ENCODE results near the gene MTARC2.

The MTARC2 gene

DNA sequence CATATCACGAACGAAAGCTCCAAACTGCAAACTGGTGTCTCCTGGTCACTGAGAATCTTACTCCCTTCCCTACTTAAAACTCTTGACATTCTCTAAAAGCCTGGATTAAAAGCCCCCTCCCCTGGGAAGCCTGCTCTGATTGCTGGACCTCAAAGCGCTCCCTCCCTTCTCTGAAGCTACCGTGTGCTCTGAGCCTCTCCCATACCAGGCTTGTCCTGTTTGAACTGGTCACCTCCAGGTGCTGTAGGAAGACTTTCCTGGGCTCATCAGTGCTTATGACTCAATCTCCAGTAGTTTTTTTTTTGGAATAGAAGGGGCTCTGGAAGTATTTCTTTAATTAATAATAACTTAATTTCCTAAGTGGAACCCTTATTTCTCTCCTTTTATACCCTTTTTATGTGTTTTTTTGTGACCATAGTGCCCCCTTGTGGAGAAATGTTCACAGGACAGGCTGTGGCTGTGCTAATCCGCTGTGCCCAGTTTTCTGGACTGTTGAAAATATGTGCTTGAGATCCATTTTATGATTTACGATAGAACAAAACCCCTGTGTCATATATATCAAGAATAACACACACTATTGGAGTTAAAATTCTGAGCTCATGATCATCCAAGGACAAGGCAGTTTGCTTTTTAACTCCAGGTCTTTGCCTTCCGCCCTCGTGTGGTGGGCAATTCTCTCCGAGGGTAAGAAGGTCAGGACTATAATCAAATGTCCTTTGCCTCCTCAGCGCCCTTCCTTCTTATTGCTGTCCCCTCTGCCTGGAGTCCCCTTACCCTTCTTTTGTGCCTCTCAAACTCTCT is 55.5 kb downstream of the MTARC2 start:
- no peak for DNase-seq (ENCODE audit: low read depth)

DNA sequence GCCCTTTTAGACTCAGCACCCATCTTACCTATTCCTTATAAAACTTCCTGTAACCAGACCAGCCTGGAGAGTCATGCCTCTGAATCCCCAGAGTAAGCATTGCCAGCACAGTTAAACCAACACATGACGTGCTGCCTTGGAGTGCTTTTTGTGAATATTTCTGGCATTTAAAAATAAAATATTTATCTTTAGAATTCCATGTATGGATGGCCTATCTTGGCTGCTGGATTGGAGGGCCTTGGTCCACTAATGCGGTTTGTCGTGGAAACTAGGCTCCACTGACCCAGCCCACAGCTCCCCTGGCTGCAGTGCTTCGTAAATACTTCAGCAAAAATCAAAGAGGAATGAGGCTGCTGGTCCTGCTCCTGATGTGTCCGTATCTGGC is 56.1 kb downstream of the MTARC2 start:
- no peak for DNase-seq (ENCODE audit: low read depth)

DNA sequence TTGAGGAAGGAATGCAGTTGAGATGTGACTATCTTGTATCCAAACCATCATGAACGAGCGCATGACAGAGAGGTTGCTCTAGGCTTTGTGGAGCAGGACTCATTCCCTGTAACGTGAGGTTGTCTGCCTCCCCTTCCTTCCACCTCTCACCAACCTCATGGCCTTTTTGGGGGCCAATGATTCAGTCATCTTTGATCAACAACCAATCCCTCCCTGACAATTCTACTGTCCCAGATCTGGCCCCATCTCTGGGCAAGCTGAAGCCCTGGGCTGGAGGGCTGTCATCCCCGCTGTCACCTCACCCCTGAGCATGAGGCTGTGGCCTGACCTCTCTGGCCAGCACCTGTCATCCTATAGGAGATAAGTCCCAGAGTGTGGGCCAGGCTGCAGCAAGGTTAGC is 58.3 kb downstream of the MTARC2 start:
- no peak for DNase-seq (ENCODE audit: low read depth)

DNA sequence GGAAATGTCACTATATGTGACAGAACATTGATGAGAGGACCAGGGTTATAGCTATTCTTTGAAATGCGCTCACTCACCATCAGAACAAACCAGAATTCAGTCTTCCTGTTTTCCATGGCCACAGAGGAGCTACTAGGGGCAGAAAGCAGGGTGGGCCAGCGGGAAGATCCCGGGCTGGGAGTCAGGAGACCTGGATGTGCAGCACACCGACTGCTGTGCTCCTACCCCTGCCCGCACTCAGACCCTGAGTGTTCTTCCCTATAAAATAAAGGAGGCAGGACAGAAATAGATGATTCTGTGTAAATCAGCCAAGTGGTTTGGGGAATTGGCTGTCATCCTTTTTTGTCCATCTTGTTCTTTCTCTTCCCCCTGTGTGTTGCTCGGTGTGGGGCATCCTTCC is 59.6 kb downstream of the MTARC2 start:
- DNase-seq (ENCODE audit: low read depth) = no peak

DNA sequence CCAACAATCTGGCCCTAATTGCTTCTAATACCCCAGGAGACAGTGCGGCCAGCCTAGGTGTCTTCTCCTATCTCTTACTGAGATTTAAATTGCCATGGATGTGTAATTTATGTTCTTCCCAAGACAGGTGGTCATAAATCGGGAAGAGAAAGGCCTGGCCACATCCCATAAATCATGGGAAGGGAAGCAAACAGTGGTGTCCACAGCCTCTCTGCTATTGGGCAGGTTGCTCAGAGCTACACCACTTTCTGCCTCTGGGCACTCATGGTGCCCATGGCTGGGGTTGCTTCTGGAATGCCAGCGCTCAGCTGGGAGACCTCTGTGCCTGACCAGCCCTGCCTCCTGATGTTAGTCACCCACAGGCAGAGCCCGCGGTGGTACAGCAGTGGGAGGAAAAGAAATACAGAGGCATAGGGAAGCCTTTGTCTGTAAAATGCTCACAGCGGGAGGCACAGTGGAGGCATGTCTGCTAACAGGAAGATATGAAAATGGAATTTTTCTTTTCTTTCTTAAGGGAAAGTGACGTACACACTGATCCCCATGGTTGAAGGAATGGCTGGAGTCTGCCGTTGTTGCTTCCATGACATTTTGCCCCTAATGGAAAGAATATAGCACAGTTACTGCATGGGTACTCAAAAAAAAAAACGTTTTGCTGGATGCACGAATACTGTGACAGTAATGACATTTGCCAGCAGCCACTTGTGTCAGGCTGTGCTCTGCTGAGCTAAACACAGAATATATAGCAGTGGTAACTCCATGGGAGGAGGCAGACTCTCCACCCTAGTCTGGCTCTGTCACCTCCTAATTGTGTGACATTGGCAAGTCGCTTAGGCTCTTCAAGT is 60.4 kb downstream of the MTARC2 start:
- DNase-seq (ENCODE audit: low read depth) = no peak

DNA sequence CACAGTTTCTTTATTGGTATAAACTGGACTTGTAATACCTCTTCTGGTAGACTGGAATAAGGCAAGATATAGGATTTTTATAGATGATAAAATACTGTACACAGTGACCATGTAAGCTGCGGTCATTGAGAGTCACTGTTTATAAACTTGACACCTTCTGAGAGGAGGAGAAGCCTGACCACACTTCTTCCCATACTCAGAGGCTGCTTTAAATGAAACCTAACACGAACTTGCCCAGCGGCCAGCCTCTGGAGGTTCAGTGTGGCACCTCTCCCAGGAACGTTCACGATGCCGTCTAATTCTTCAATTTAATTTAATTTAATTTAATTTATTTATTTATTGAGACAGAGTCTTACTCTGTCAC is 61.0 kb downstream of the MTARC2 start:
- no peak for DNase-seq (ENCODE audit: low read depth)

DNA sequence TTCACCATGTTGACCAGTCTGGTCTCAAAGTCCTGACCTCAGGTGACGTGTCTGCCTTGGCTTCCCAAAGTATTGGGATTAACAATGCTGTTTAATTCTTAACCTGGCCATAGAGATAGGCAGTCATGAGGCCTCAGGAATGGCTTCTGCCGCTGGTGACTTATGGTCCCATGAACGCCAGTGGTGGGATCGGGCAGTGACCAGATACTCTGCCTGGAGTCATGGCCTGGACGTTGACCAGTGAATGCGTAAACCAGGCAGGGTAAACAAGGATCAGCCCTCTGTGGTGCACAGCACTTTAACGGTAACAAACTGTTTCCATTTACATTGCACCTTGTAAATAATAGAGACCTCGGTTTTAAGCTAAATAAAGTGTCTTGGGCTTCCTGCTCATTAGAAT is 61.6 kb downstream of the MTARC2 start:
- no peak for DNase-seq (ENCODE audit: low read depth)

DNA sequence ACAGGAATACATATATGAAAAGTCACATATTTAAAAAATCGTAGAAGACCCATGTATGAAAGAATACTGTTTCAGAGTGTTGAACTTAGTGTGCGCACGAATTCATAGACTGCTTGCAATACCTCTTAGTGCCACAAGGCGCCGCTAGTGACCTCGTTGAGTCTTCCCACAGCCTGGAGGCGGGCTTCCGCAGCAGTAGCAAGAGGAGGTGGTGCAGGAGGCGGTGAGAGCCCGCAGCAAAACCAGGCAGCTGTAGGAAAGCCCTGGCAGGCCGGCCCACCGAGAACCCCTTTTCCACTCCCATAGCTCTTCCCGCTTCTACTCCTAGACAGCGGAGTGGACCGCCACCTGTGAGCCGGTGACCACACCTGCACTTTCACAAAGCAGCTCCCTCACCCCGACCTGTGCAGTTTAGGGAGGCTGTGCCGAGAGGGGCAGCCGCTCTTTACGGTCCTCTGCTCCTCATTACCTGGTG is 62.1 kb downstream of the MTARC2 start:
- no peak for DNase-seq (ENCODE audit: low read depth)

DNA sequence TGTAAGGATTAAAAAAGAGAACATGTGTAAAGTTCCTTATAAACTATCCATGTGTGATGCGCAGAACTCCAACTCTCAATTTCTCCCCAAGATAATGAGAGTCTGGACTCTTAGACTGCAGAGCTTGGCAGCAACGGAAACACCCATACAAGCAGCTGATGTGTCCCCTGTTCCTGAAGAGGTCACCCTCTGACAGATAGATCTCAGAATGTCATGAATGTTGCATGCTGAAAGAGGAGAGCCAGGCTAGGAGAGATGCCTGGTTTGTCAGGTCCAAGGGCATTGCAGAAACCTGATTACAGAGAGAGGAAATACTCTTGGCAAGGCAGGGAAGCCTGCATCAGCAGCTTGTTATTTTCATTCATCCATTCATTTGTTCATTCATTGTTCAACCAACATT is 62.8 kb downstream of the MTARC2 start:
- no peak for DNase-seq (ENCODE audit: low read depth)

DNA sequence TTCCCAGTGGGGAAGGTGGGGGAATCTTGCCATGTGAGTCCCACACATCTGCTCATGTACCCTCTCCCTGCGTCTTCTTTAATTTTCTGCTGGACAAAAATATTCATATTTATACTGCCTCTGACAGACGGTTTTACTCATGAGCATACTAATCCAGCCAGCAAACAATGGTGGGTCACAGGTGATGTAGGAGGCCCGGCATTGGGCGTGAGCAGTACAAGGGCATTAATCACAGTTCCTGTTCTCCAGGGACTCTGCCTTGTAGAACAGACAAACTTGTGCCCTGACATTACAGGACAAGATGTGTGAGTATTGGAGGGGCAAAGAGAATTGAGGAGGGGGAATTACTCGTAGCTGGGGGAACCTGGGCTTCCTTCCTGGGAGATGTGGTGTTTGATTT is 63.6 kb downstream of the MTARC2 start:
- DNase-seq (ENCODE audit: low read depth) = no peak

DNA sequence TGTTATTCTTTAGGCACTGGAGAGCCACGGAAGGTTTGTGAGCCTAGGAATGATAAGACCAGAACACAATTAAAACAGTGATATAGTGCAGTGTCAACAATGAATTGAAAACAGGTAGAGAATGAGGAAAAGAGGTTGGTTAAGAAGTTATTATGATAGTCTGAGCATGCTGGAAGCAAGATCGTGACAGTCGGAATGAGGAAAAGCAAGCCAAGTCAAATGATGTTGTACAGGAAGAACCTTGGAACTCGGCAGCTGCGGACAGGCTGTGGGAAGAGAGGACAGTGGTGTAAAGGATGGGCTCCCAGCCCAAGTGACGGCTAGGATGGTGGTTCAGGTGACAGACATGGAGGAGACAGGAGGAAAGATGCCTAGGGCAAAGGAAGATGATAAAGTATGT is 64.2 kb downstream of the MTARC2 start:
- DNase-seq (ENCODE audit: low read depth) = no peak

DNA sequence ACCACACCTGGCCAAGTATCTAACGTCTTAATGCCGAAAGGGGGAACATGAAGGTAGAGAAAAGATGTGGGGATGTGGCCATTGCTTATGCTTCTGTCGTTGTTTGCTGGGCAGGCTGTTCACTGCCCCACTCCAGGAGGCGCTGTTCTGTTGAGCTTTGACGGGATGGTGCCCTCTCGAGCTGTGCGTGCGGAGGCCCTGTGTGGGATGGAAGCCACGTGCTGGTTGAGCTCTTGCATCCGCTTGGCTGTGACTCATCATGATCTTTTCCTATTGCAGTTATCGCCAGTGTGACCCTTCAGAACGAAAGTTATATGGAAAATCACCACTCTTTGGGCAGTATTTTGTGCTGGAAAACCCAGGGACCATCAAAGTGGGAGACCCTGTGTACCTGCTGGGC is 64.9 kb downstream of the MTARC2 start:
- no peak for DNase-seq (ENCODE audit: low read depth)

DNA sequence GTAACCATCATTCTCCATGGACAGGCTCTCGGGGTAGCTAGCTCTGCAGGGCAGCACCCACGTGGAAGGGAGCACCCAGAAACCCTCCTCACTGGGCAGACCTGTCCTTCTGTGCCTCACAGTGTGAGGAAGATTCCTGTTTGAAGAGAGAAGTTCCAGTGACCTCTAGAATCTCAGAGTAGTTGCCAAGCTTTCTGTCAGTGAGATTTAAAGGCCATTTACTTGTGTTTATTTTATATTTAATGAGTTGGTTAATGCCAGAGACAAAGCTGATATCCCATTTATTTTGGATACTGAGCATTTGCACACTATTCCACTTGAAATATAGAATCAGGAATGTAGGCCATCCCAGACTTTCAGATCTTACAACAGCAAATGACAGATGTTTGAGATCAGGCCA is 67.3 kb downstream of the MTARC2 start:
- DNase-seq (ENCODE audit: low read depth) = no peak

DNA sequence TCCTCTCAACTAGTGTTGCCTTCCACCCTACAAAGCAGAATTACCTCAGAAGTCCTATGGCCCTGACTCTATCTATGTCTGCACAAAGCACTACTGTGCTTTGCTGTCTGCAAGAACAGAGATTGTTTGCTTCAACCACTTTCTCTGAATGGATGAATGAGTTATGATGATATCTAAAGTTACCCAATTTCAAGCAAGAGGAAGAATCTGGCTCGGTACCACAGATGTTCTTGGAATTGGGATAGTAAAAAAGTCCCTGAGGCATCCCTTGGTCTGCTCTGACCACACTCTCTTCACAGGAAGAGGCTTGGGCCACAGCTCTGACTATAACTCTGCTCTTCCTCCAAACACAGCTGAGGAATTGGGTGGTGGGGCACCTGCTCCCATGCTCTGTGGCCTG is 69.8 kb downstream of the MTARC2 start:
- DNase-seq (ENCODE audit: low read depth) = peak; percentile 68

DNA sequence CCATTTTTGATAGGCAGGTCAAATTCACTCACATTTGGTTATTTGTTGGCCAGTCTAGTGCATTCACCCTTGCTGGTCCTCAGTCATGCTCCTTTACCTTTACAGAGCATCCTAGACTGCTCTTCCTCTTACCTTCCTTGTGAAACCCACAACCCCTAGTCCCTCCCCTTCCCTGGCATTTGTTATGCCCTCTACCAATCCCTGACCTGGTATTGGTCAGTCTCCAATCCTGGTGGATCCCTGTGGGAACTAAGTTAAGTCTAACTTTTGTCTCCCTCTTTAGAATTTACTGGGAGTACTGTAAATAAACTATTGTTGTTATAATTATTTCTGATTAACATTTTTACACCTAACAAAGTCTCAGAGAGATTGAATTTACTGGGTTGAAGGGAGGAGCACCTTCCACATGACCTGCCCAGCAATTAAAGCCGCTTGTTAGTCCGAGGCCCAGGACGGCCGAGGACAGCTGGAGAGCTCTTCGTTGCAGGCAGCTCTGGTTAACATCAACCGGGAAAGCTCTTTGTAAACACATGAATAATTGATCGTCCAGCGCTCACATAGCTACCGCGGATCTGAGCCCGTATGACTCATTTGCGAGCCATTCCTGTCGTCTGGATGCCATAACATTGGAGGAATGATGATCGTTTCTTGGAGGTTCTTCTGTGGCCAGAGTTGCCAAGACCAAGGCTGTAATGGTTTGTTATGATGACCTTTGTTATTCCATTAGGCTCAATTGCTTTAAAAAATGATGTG is 70.5 kb downstream of the MTARC2 start:
- peak; percentile 96 for DNase-seq (ENCODE audit: low read depth)

DNA sequence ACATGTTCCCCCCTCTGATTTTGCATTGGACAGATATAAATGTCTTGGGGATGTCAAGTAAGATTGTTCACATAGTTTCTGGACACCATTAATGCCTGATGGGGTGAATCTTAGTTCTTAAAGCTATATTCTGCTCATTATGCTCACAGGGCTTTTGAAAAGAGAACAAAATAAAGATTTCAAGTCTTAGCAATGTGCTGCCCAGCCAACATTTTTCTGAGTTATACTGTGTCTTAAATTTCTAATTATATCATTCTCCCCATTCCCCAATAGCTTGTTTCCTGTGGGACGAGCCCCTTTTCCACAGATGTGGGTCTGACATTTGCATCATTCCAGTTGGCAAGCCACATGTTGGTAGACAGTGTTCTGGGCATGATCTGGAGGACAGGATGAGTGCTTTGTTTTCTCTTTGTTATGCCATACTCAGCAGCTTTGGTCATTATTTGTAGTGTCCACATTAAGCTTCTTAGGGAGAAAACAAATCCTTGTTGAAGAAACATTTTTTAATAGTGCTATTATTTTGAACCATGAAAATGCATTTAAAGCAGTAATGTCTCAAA is 71.4 kb downstream of the MTARC2 start:
- DNase-seq (ENCODE audit: low read depth) = no peak

DNA sequence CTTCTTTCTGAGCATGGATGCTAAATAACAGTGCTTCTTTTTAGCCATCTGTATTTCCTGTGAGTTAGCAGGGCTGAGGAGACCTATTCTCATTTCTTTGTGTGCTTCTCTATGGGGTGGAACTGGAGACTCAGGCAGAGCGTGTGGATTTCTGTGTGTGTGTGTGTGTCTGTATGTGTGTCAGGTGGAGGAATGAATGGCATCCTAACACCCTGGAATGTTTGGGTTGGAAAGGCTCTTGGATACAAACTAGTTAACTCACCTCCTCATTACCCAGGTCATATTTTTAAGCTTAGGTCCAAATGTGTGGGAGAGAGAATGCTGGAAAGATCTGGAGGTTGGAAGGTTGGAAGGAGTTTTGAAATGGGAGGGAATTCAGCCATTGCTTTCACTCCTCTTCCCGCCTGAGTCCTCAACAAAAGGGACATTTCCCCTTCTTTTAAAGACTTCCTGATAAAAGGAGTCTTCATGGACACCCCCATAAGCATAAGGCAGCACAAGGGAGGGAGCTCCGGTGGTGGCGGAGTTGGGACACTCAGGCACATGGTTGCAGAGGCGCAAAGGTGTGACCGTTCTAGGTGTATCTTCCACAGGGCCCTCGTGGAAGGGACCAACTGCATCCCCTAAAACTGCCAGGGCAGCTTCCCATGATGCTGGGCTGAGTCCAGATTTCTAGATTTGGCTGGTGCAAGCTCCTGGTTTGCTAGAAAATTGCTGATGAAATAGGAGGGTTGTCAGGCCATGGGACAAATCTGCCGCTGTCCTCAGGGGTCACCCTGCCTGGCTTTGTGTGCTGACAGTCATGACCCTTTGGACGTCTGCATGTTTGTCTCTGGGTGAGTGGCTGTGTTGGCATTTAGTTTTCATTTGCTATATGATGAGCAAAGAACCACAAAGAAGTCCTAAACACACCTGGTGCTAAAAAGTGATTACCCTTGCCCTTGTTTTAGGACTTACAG is 76.2 kb downstream of the MTARC2 start:
- no peak for DNase-seq (ENCODE audit: low read depth)

DNA sequence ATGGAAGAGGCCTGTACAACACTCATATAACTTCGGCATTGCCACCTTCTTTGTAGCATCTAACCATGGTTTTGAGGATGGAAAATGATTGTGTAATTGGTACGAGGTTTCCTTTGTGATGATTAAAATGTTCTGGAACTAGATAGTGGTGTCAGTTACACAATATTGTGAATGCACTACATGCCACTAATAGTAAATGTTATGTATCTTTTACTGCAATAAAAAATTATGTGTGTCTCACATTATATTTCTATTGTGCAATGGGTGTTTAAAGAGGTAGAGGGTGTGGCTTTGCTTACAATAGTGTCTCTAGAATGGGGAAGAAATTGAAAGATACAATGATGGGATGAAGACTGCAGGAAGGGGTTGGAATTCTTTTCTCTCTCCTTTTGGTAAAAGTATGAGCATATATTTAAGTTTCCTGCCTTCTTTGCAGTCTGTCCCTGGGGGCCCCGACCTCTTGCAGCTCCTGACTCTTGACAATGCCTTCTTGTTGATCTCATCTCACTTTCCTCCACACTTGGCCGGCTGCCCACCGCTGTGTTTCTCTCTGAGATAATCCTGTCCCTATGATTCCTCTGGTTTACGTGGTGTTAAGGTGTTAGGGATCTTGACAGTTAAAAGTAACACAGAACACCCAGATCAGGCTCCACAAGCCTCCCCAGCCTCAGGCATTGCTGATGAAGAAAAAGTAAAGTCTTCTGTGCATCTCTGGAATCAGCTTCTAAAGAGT is 77.9 kb downstream of the MTARC2 start:
- no peak for DNase-seq (ENCODE audit: low read depth)

DNA sequence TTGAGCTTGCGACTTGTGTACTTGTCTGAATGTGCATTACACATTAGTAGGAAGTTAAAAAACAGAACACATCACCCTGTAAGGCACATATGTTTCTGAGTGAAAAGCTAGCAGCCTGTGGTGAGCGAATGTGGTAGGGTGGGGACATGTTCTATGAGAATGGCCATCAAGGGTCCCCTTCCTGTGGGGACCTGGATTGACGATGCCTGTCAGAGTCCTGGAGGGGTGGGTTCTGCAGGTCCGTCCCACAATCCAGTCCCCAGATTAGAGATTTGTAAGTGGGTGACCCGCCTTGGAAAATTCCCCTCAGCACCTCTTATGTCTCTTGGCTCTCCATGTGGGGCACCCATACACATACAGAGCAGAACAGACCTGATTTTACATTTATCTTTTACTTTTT is 78.6 kb downstream of the MTARC2 start:
- no peak for DNase-seq (ENCODE audit: low read depth)

DNA sequence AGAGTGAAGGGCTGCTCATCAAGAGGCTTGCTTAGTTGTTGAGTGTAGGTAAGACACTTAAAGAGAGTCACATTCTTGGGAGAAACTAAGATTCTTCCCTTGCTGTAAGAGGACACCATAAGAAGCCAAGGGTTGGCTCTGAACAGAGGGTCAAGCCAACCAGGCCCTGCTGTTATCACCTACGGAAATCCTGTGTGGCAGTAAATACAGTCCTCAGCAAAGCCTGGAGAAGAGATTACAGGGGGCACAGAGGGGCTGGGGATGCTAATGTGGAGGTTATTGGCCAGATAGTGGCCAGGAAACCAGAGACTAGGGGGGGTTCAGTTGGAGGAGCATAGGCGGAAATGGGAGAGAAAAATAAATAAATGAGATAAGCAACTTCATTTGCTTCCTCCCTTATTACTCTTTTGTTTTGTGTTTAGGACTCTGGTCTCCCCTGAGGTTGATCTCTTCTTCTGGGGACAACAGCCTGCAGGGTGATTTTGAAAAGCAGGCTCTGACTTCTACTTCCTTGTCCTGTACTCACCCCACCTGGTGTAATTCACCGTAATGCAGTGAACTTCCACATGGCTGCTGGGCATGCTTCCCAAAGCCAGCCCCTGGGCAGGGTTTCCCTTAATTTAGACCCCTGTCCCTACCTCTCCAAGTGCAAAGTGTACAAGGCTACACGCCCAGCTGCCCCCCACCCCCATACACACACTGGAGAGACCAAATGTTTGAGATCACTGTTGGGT is 79.5 kb downstream of the MTARC2 start:
- DNase-seq (ENCODE audit: low read depth) = no peak
